Measurements from ENCODE around the gene AATK.

Gene AATK

DNA sequence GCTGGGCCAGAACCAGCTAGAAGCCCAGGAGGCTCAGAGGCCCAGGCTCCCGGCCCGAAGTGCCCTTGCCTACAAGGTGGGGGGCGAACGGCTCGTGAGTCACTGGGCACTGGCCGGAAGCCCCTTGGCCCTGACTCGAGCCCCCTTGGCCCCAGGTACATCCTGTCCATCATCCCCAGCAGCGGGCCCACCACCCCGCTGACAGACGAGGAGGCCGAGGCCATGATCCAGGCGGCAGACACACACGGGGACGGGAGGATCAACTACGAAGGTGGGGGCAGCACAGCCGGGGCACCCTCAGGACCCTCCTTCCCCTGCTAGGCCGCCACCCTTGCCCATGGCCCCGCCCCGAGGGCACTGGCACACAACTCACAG, 15.8 kb upstream of the AATK start:
- H3K27me3 ChIP-seq (ENCODE audit: insufficient read depth, poor library complexity, severe bottlenecking): peaks cover 9% of the 10 kb centered on the region
- TF ChIP-seq SPI1 (IDR thresholded peaks at IDR 0.05; ENCODE audit: borderline replicate concordance, low read depth): no peak
- TF ChIP-seq, protein P1, sequence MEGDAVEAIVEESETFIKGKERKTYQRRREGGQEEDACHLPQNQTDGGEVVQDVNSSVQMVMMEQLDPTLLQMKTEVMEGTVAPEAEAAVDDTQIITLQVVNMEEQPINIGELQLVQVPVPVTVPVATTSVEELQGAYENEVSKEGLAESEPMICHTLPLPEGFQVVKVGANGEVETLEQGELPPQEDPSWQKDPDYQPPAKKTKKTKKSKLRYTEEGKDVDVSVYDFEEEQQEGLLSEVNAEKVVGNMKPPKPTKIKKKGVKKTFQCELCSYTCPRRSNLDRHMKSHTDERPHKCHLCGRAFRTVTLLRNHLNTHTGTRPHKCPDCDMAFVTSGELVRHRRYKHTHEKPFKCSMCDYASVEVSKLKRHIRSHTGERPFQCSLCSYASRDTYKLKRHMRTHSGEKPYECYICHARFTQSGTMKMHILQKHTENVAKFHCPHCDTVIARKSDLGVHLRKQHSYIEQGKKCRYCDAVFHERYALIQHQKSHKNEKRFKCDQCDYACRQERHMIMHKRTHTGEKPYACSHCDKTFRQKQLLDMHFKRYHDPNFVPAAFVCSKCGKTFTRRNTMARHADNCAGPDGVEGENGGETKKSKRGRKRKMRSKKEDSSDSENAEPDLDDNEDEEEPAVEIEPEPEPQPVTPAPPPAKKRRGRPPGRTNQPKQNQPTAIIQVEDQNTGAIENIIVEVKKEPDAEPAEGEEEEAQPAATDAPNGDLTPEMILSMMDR (IDR thresholded peaks at IDR 0.05; ENCODE audit: insufficient read depth, low read length): no peak
- TF ChIP-seq, protein P2, sequence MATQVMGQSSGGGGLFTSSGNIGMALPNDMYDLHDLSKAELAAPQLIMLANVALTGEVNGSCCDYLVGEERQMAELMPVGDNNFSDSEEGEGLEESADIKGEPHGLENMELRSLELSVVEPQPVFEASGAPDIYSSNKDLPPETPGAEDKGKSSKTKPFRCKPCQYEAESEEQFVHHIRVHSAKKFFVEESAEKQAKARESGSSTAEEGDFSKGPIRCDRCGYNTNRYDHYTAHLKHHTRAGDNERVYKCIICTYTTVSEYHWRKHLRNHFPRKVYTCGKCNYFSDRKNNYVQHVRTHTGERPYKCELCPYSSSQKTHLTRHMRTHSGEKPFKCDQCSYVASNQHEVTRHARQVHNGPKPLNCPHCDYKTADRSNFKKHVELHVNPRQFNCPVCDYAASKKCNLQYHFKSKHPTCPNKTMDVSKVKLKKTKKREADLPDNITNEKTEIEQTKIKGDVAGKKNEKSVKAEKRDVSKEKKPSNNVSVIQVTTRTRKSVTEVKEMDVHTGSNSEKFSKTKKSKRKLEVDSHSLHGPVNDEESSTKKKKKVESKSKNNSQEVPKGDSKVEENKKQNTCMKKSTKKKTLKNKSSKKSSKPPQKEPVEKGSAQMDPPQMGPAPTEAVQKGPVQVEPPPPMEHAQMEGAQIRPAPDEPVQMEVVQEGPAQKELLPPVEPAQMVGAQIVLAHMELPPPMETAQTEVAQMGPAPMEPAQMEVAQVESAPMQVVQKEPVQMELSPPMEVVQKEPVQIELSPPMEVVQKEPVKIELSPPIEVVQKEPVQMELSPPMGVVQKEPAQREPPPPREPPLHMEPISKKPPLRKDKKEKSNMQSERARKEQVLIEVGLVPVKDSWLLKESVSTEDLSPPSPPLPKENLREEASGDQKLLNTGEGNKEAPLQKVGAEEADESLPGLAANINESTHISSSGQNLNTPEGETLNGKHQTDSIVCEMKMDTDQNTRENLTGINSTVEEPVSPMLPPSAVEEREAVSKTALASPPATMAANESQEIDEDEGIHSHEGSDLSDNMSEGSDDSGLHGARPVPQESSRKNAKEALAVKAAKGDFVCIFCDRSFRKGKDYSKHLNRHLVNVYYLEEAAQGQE (IDR thresholded peaks at IDR 0.05; ENCODE audit: insufficient replicate concordance, low read depth): no peak
- no peak for TF ChIP-seq GABPA (IDR thresholded peaks at IDR 0.05; ENCODE audit: low read depth)
- TF ChIP-seq POLR2AphosphoS5 (IDR thresholded peaks at IDR 0.05; ENCODE audit: low read depth): no peak
- H3K4me3 ChIP-seq (replicated peaks; ENCODE audit: insufficient read depth, low read length): no peak overlapping the region

DNA sequence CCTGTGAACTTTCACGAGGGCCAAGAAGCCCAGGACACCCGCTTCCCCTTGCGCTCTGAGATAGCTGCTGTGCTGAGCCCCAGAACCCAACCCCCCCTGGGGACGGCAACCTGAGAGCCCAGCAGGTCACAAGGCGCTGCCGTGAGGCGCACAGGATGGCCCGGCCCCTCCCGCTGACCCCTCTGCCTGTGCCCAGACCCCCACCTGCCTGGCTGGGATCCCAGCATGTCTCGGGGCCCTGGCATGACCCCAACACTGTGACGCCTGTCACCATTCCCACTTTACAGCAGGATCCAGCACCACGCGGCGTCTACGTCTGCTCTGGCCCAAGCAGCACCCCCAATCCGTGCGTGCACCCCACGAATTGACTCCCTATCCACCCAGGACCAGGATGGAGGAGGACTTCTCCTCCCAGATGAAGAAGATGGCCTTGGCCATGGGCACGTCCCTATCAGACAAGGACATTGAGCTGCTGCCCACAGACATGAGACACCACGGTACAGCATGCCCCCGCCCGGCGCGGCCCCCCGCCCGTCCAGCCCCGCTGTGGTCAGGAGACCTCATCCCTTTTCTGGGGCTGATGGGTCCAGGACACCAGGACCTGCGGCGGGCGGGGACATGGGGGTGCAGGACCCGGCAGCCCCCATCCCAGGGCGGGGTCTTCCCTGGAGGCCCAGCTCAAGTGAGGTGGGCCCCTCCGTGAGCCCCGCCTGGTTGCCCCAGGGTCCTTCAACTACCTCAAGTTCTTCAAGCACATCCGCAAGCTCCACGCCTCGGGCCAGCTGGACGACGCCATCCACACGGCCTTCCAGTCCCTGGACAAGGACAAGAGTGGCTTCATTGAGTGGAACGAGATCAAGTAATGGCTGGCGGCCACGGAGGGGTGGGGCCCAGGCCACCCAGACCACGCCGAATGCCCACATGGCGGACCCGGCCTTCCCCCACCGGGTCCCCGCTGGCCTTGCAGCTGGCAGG, 15.1 kb upstream of the AATK start:
- TF ChIP-seq, protein P1 (IDR thresholded peaks at IDR 0.05; ENCODE audit: insufficient read depth, low read length): no peak
- TF ChIP-seq POLR2AphosphoS5 (IDR thresholded peaks at IDR 0.05; ENCODE audit: low read depth): no peak
- no peak for TF ChIP-seq GABPA (IDR thresholded peaks at IDR 0.05; ENCODE audit: low read depth)
- TF ChIP-seq, protein P2 (IDR thresholded peaks at IDR 0.05; ENCODE audit: insufficient replicate concordance, low read depth): no peak
- no peak for TF ChIP-seq SPI1 (IDR thresholded peaks at IDR 0.05; ENCODE audit: borderline replicate concordance, low read depth)
- Histone ChIP-seq H3K27ac (replicated peaks) (no peak overlapping the region), H3K27me3 (ENCODE audit: insufficient read depth, poor library complexity, severe bottlenecking) (peaks cover 9% of the 10 kb centered on the region), H3K4me3 (replicated peaks; ENCODE audit: insufficient read depth, low read length) (no peak overlapping the region)
- no peak for DNase-seq (ENCODE audit: low read depth in 1 of 2, low spot score in 1 of 2)

More for the DNA sequence above, 15.8 kb upstream of the AATK start:
- DNase-seq (ENCODE audit: low read depth in 1 of 2, low spot score in 1 of 2): no peak
- no peak overlapping the region for H3K27ac ChIP-seq (replicated peaks)

DNA sequence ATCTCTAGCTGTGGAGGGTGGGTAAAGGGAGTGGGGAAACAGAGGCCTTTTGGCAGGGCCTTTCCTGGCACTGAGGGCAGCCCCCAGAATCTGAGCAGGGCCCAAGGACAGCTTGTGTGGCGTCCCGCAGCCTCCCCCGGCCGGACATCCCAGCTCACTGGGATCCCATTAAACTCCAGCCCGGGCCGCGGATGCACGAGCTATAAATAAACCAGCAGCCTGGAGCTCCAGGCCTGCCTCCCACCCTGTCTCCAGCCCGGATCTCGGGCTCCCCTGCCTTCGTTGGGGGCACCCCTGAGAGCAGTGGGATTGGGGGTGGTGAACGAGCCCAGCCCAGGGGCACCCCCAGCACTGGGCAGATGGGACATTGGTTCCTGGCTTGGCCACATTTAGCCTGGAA, 13.8 kb upstream of the AATK start:
- Histone ChIP-seq H3K27me3 (ENCODE audit: insufficient read depth, poor library complexity, severe bottlenecking) (peaks cover 6% of the 10 kb centered on the region), H3K27ac (replicated peaks) (no peak overlapping the region), H3K4me3 (replicated peaks; ENCODE audit: insufficient read depth, low read length) (no peak overlapping the region)
- DNase-seq (ENCODE audit: low read depth in 1 of 2, low spot score in 1 of 2): no peak
- no peak for TF ChIP-seq GABPA (IDR thresholded peaks at IDR 0.05; ENCODE audit: low read depth)
- TF ChIP-seq, protein P2 (IDR thresholded peaks at IDR 0.05; ENCODE audit: insufficient replicate concordance, low read depth): no peak
- TF ChIP-seq POLR2AphosphoS5 (IDR thresholded peaks at IDR 0.05; ENCODE audit: low read depth): no peak
- no peak for TF ChIP-seq SPI1 (IDR thresholded peaks at IDR 0.05; ENCODE audit: borderline replicate concordance, low read depth)
- TF ChIP-seq, protein P1 (IDR thresholded peaks at IDR 0.05; ENCODE audit: insufficient read depth, low read length): no peak
